Smooth muscle cell (in vitro differentiated cells): ENCODE results near the gene THOC1. TPM values are rescaled to one million over a fixed set of nuclear protein-coding genes. Genes with fewer than 3 reads are reported as not detected.

Experiments
- DNase-seq: peaks from one replicate; lab custom pipeline; 2025; ENCODE audit not compliant: unreplicated experiment; lab: John Stamatoyannopoulos, UW
- H2AFZ ChIP-seq: fragments of 200-600 bp; sonication (generic); 2 replicates; pipeline ENCODE4 v1.6.0; 2016; ENCODE audit warnings: antibody characterized with exemption, low read depth, mild to moderate bottlenecking
- H3F3A ChIP-seq: fragments of 200-600 bp; sonication (generic); 2 replicates; pipeline ENCODE4 v1.6.0; 2017; ENCODE audit warnings: antibody characterized with exemption, low read depth
- H3K27ac ChIP-seq: fragments of 200-600 bp; sonication (generic); 2 replicates; pipeline ENCODE4 v1.5.1; 2016; ENCODE audit warnings: low read depth, mild to moderate bottlenecking
- H3K27me3 ChIP-seq: fragments of 200-600 bp; sonication (generic); 2 replicates; pipeline ENCODE4 v1.6.1; 2016; ENCODE audit warnings: low read depth, mild to moderate bottlenecking
- H3K36me3 ChIP-seq: fragments of 200-600 bp; sonication (generic); 2 replicates; pipeline ENCODE4 v1.5.1; 2016; ENCODE audit warnings: low read depth
- H3K4me1 ChIP-seq: fragments of 200-600 bp; sonication (generic); 2 replicates; pipeline ENCODE4 v1.5.1; 2016; ENCODE audit warnings: low read depth
- H3K4me2 ChIP-seq: fragments of 200-600 bp; sonication (generic); 2 replicates; pipeline ENCODE4 v1.6.0; 2016; ENCODE audit warnings: mild to moderate bottlenecking
- H3K4me3 ChIP-seq: fragments of 200-600 bp; sonication (generic); 2 replicates; pipeline ENCODE4 v1.5.1; 2016; ENCODE audit warnings: mild to moderate bottlenecking
- H3K79me2 ChIP-seq: fragments of 200-600 bp; sonication (generic); 2 replicates; pipeline ENCODE4 v1.6.0; 2016; ENCODE audit warnings: low read depth, mild to moderate bottlenecking
- H3K9ac ChIP-seq: fragments of 200-600 bp; sonication (generic); 2 replicates; pipeline ENCODE4 v1.6.0; 2016; ENCODE audit warnings: low read depth
- H3K9me3 ChIP-seq: fragments of 200-600 bp; sonication (generic); replicated peaks from 2 replicates; pipeline ENCODE4 v1.5.1; 2016; ENCODE audit warnings: low read depth
- H4K20me1 ChIP-seq: fragments of 200-600 bp; sonication (generic); 2 replicates; pipeline ENCODE4 v1.6.0; 2016; ENCODE audit warnings: low read depth
- WGBS: methylation state at CpG from one replicate; pipeline ENCODE4 v1.1.7; 2016; ENCODE audit warnings: low lambda C conversion rate; 5-methylcytosine and 5-hydroxymethylcytosine counted together
- polyA plus RNA-seq: library from polyadenylated mRNA; unstranded; fragments of >200 nt; fragmentation: Nextera tagmentation; extraction: Ambion mirVana; gene quantifications from 2 replicates; pipeline ENCODE4 v1.2.1, GENCODE V29; 2016
- total RNA-seq: library from RNA; depleted of rRNA; stranded (reverse); fragments of >200 nt; gene quantifications from 2 replicates; pipeline ENCODE4 v1.2.3, GENCODE V29; 2014
- TF ChIP-seq, protein P1 (sequence below): fragments of 200-600 bp; sonication (generic); IDR thresholded peaks from 2 replicates; pipeline ENCODE4 v1.5.1; 2017; ENCODE audit warnings: borderline replicate concordance, mild to moderate bottlenecking, antibody characterized with exemption; ENCODE audit not compliant: insufficient read depth, poor library complexity, severe bottlenecking

THOC1 gene
- total and polyA plus RNA-seq, 2 experiments from 2014 or later = 14.8 to 48.7 TPM

DNA sequence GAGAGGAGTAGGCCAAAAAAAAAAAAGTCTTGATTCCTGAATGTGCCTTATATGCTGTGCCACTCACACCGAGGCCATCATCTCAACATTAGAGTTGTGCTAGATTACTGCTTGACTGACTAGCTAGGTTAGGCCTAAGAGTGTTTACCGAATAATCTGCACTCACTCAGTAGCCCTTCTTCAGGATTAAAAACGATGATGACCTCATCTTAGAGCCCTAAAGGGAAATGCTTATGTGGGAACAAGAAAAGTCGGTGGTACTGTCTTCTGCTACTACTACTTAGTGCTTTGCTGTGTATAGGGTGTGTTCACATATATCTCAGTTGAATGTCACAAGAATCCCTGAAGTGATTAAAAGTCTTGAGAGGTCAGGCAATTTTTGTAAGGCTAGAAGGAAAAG is 54.3 kb downstream of the THOC1 start:
- H3K27ac ChIP-seq = no peak overlapping the region
- H3K27me3 ChIP-seq = no peaks in the 10 kb centered on the region
- H3F3A ChIP-seq = no peaks in the 10 kb centered on the region
- H3K4me1 ChIP-seq = no peaks in the 10 kb centered on the region
- 89% methylated on average over 4 of the region's 4 CpGs for WGBS
- peaks cover 12% of the 10 kb centered on the region for H4K20me1 ChIP-seq
- no peaks in the 10 kb centered on the region for H3K9me3 ChIP-seq
- H3K4me2 ChIP-seq = no peak overlapping the region
- TF ChIP-seq, protein P1, sequence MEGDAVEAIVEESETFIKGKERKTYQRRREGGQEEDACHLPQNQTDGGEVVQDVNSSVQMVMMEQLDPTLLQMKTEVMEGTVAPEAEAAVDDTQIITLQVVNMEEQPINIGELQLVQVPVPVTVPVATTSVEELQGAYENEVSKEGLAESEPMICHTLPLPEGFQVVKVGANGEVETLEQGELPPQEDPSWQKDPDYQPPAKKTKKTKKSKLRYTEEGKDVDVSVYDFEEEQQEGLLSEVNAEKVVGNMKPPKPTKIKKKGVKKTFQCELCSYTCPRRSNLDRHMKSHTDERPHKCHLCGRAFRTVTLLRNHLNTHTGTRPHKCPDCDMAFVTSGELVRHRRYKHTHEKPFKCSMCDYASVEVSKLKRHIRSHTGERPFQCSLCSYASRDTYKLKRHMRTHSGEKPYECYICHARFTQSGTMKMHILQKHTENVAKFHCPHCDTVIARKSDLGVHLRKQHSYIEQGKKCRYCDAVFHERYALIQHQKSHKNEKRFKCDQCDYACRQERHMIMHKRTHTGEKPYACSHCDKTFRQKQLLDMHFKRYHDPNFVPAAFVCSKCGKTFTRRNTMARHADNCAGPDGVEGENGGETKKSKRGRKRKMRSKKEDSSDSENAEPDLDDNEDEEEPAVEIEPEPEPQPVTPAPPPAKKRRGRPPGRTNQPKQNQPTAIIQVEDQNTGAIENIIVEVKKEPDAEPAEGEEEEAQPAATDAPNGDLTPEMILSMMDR = no peak
- no peak overlapping the region for H3K9ac ChIP-seq
- no peak overlapping the region for H3K4me3 ChIP-seq
- no peak for DNase-seq
- H3K79me2 ChIP-seq = no peaks in the 10 kb centered on the region
- H3K36me3 ChIP-seq = peaks cover 30% of the 10 kb centered on the region
- H2AFZ ChIP-seq = no peak overlapping the region

DNA sequence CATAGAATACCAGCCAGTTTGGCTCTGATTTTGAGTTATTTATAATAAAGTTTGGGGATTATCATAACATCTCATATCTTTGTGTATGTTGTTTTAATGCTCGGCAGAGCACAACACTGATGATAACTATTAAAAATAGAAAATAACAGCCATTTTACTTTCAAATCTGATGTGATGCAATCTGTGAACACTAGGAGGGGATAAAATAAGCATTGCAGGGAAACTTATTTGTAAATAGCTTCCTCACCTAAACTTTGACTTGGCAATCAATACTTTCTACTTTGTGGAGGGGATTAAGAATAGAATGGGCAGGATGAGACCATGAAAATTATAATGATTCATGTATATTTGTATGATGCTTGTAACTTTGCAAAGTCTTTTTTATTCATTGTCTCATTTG is 55.1 kb downstream of the THOC1 start:
- Histone ChIP-seq H3K36me3 (peaks cover 30% of the 10 kb centered on the region), H3K27ac (no peak overlapping the region)

DNA sequence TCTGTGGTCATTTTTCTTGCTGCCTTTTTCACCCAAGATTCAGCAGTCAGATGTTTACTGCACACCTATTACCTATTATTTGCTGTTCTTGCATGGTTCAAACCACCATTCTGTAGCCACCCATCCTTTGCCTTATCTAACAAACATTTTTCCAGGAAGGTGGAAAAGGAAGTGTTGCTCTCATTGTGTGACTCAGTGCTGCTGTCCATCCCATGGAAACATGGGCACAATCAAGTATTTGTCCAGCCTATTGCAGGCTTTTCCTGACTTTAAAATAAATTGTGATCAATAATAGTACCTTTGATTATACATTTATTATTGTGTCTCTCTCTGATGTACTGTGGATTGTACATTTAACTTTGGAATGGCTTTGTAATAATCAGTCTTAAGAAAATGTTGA is 56.3 kb downstream of the THOC1 start:
- peaks cover 12% of the 10 kb centered on the region for H3K79me2 ChIP-seq
- no peak overlapping the region for H2AFZ ChIP-seq
- H3K9me3 ChIP-seq = no peaks in the 10 kb centered on the region
- H3K27ac ChIP-seq = no peak overlapping the region
- TF ChIP-seq, protein P1 = no peak
- H3K4me3 ChIP-seq = no peak overlapping the region
- H4K20me1 ChIP-seq = peaks cover 20% of the 10 kb centered on the region
- no peaks in the 10 kb centered on the region for H3K27me3 ChIP-seq
- no peaks in the 10 kb centered on the region for H3K4me1 ChIP-seq
- no peaks in the 10 kb centered on the region for H3F3A ChIP-seq
- no peak for DNase-seq
- peaks cover 30% of the 10 kb centered on the region for H3K36me3 ChIP-seq
- no peak overlapping the region for H3K4me2 ChIP-seq
- H3K9ac ChIP-seq = no peak overlapping the region

More for the DNA sequence above, 55.1 kb downstream of the THOC1 start:
- Histone ChIP-seq H3K27me3 (no peaks in the 10 kb centered on the region), H3K9me3 (no peaks in the 10 kb centered on the region), H3F3A (no peaks in the 10 kb centered on the region), H3K9ac (no peak overlapping the region), H3K79me2 (no peaks in the 10 kb centered on the region), H2AFZ (no peak overlapping the region), H3K4me3 (no peak overlapping the region), H4K20me1 (peaks cover 13% of the 10 kb centered on the region), H3K4me1 (no peaks in the 10 kb centered on the region), H3K4me2 (no peak overlapping the region)
- WGBS = 94% methylated on average over 1 of the region's 1 CpG
- DNase-seq = no peak
- TF ChIP-seq, protein P1 = peak; percentile 12

DNA sequence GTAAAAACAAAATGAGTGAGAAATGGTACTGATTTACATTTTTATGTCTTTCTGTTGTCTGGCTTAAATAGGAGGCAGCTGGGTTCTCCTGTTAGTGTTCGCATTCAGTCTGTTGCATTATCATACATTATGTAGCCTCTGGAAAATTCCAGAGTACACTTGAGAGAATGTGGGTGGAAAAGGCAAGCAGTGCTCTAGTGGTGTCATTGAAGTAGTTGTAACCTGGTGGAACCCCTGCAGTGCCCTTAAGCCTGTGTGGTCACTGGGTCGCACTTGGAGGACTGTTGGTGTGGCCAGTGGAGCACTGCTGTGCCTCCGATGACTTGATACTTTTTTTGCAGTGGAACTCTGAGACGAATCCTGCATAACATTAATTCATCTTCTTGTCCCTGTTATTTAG is 57.1 kb downstream of the THOC1 start:
- Histone ChIP-seq H3K4me2 (no peak overlapping the region), H3K4me3 (no peak overlapping the region), H3K9ac (no peak overlapping the region), H3K4me1 (no peaks in the 10 kb centered on the region), H3K27me3 (no peaks in the 10 kb centered on the region), H3K79me2 (peaks cover 16% of the 10 kb centered on the region), H3K9me3 (no peaks in the 10 kb centered on the region), H3K36me3 (peaks cover 34% of the 10 kb centered on the region), H3F3A (no peaks in the 10 kb centered on the region), H2AFZ (no peak overlapping the region), H4K20me1 (peaks cover 20% of the 10 kb centered on the region), H3K27ac (no peak overlapping the region)
- no peak for DNase-seq
- TF ChIP-seq, protein P1 = no peak
- 96% methylated on average over 4 of the region's 4 CpGs for WGBS
